Breast epithelium (tissue), 3 donors: ENCODE measurements around the gene LITAF.

Source experiments
- POLR2A ChIP-seq: fragments of 450-650 bp; IDR thresholded peaks from one replicate; pipeline ENCODE4 v1.6.1; 2016; ENCODE audit warnings: antibody characterized with exemption, mild to moderate bottlenecking, moderate library complexity
- POLR2AphosphoS5 ChIP-seq, 3 donors: sonication (generic); formaldehyde crosslinking; IDR thresholded peaks; one replicate each; pipeline ENCODE4 v1.6.1; 2017; ENCODE audit warnings: antibody characterized with exemption in 3 of 3

DNA sequence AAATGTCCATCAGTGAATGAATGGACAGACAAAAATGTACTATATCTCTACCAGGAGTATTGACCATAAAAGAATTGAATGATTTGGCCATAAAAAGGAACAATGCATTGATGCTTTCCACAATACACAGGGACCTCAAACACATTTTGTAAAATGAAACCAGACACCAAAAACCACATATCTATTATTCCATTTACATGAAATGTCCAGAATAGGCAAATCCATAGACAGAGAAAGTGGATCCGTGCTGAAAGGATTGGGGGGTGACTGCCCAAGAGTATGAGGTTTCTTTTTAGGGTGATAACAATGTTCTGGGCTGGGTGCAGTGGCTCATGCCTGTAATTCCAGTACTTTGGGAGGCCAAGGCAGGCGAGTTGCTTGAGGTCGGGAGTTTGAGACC lies 6.9 kb upstream of the LITAF start:
- TF ChIP-seq POLR2AphosphoS5 (IDR thresholded peaks at IDR 0.05) (no peak), POLR2A (no peak)
